Epithelial cell of proximal tubule (primary cell): ENCODE measurements around the gene CACNA1C. TPM values are rescaled to one million over a fixed set of nuclear protein-coding genes. Genes with fewer than 3 reads are reported as not detected.

Source experiments
- DNase-seq: peaks from one replicate; pipeline ENCODE4 v3.0.0-alpha.2; 2011; ENCODE audit warnings: low read depth
- H3K4me3 ChIP-seq: 2 replicates; pipeline ENCODE4 v1.5.1; 2011; ENCODE audit warnings: low read depth, mild to moderate bottlenecking, low read length
- CTCF ChIP-seq: conservative IDR thresholded peaks from 2 replicates; pipeline ENCODE4 v1.5.1; 2012; ENCODE audit warnings: low read depth, mild to moderate bottlenecking, low read length
- total RNA-seq: library from RNA; depleted of rRNA; stranded (reverse); fragments of >200 nt; gene quantifications from 2 replicates; pipeline ENCODE4 v1.2.3, GENCODE V29; 2015

The CACNA1C gene
- total RNA-seq, 1 donor from 2014 or later: not detected

GRCh38 chr12:2172491-2173214, 119.9 kb downstream of the CACNA1C start:
- TF ChIP-seq CTCF: no peak
- no peak overlapping the region for H3K4me3 ChIP-seq
- no peak for DNase-seq

- TF ChIP-seq CTCF: no peak
- H3K4me3 ChIP-seq: no peak overlapping the region
- DNase-seq: no peak
Measured at GRCh38 chr12:2173971-2174370, 121.2 kb downstream of the CACNA1C start.

GRCh38 chr12:2177003-2177402, 124.2 kb downstream of the CACNA1C start:
- no peak for TF ChIP-seq CTCF
- DNase-seq: no peak
- no peak overlapping the region for H3K4me3 ChIP-seq

- no peak overlapping the region for H3K4me3 ChIP-seq
- DNase-seq: no peak
- TF ChIP-seq CTCF: no peak
Measured at GRCh38 chr12:2177751-2178150, 125.0 kb downstream of the CACNA1C start.

GRCh38 chr12:2179058-2179457, 126.3 kb downstream of the CACNA1C start:
- TF ChIP-seq CTCF: no peak
- H3K4me3 ChIP-seq: no peak overlapping the region
- no peak for DNase-seq

- DNase-seq: no peak
- TF ChIP-seq CTCF: no peak
- no peak overlapping the region for H3K4me3 ChIP-seq
Measured at GRCh38 chr12:2179953-2180736, 127.4 kb downstream of the CACNA1C start.
